ENCODE measurements around the gene THOC2.
"Not testable (repeated sequence)": the region's sequence is repeated elsewhere in the genome, so short reads cannot be mapped to it uniquely, and the experiment has no call there.

THOC2 gene, protein sequence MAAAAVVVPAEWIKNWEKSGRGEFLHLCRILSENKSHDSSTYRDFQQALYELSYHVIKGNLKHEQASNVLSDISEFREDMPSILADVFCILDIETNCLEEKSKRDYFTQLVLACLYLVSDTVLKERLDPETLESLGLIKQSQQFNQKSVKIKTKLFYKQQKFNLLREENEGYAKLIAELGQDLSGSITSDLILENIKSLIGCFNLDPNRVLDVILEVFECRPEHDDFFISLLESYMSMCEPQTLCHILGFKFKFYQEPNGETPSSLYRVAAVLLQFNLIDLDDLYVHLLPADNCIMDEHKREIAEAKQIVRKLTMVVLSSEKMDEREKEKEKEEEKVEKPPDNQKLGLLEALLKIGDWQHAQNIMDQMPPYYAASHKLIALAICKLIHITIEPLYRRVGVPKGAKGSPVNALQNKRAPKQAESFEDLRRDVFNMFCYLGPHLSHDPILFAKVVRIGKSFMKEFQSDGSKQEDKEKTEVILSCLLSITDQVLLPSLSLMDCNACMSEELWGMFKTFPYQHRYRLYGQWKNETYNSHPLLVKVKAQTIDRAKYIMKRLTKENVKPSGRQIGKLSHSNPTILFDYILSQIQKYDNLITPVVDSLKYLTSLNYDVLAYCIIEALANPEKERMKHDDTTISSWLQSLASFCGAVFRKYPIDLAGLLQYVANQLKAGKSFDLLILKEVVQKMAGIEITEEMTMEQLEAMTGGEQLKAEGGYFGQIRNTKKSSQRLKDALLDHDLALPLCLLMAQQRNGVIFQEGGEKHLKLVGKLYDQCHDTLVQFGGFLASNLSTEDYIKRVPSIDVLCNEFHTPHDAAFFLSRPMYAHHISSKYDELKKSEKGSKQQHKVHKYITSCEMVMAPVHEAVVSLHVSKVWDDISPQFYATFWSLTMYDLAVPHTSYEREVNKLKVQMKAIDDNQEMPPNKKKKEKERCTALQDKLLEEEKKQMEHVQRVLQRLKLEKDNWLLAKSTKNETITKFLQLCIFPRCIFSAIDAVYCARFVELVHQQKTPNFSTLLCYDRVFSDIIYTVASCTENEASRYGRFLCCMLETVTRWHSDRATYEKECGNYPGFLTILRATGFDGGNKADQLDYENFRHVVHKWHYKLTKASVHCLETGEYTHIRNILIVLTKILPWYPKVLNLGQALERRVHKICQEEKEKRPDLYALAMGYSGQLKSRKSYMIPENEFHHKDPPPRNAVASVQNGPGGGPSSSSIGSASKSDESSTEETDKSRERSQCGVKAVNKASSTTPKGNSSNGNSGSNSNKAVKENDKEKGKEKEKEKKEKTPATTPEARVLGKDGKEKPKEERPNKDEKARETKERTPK (N-terminal part only)

DNA sequence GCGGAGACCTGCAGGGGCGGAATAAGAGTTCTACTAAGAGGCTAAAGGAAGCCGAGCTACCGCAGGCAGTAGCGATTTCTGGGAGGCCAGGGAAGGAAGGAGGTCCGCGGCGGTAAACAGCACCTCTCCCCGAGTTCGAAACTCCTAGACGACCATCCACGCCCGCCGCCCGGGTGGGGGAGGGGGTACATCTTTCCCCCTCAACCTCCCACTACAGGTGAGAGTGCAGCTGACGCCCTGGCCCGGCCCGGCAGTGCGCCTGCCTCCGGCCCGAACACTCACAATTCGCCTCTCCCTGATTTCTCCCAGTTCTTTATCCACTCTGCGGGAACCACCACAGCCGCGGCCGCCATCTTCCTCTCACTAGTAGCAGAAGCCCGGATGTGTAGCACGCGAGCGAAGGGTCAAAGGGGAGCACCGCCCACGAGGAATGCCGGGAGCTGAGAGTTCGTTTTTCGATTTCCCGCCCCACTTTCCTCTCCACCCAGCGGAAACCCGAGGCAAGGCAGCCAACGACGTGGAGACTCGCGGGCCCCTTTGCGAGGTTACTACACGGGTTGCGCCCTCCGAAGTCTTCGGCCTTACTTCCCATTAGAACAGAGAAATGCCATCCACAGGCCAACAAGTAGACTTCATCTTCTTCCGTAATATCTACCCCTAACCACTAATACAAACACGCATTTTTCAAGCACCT, at the start of gene THOC2:
Gene THOC2, minus strand, starts transcription at position 383 of the 694 bp plus-strand sequence. Its CDS starts 30 bp downstream, at position 353.
- Mint-ChIP-seq H3K36me3 (peaks cover 5% of the 10 kb centered on the region), H3K4me3 (peak within 1 kb of the TSS; percentile 96), H3K4me1 (peaks cover 12% of the 10 kb centered on the region), H3K9me3 (no peaks in the 10 kb centered on the region), H3K27ac (peak within 1 kb of the TSS; percentile 92), H3K27me3 (no peaks in the 10 kb centered on the region)
- peak; percentile 84 for ATAC-seq (ENCODE audit: low read depth)
- DNase-seq (ENCODE audit: low spot score in 2 of 2), result peak; percentile 55 to 56

- H3K4me1 Mint-ChIP-seq; DNase-seq (ENCODE audit: low spot score in 2 of 2); H3K4me3 Mint-ChIP-seq; H3K9me3 Mint-ChIP-seq; H3K27ac Mint-ChIP-seq; ATAC-seq (ENCODE audit: low read depth); H3K27me3 Mint-ChIP-seq; H3K36me3 Mint-ChIP-seq: not testable (repeated sequence)
Observed at GRCh38 chrX:123781786-123782185, 48.9 kb upstream of the THOC2 start.

GRCh38 chrX:123779908-123780396, 47.1 kb upstream of the THOC2 start:
- no peak overlapping the region for H3K27ac Mint-ChIP-seq
- H3K36me3 Mint-ChIP-seq, result no peaks in the 10 kb centered on the region
- peaks cover under 1% of the 10 kb centered on the region for H3K4me1 Mint-ChIP-seq
- H3K27me3 Mint-ChIP-seq, result no peaks in the 10 kb centered on the region
- no peak for DNase-seq (ENCODE audit: low spot score in 2 of 2)
- no peak for ATAC-seq (ENCODE audit: low read depth)
- H3K9me3 Mint-ChIP-seq, result no peaks in the 10 kb centered on the region
- H3K4me3 Mint-ChIP-seq, result no peak overlapping the region

DNA sequence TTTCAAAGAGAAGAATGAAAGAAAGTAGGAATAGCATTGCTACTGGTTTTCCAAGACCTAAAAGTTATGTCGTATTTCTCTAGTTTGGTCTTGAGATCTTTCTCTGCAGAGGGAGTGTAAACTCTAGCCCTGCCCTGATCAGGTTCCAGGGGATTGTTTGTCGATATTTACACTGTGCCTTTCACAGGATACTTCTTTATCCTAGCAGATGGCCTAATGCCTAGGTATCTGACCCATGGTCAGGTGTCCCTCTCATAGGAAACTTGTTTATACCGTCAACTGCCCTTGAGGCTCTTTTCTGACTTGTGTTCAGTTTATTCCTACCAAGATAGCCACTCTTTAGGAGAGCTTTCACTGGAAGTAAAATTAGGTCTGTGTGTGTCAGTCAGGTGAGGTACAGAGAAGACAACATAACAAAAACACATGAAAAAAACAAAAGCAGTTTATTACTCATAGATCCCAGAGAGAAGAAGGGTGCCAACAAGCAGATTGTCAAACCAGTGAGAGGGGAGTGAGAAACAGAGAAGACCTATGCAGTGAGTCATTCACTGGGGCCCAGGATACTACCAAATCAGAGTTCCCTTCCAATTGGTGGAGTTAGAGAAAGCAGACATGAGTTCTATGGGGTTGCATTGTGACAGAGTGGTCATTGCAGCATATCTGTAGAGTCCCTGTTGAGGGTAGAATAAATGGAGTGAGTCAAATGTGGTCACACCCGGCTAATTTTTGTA, 40.6 kb upstream of the THOC2 start:
- Mint-ChIP-seq H3K27ac (peak overlapping the region; percentile 56), H3K4me1 (no peaks in the 10 kb centered on the region), H3K27me3 (no peaks in the 10 kb centered on the region), H3K9me3 (peaks cover 2% of the 10 kb centered on the region), H3K4me3 (no peak overlapping the region), H3K36me3 (peaks cover 2% of the 10 kb centered on the region)
- ATAC-seq (ENCODE audit: low read depth), result no peak
- no peak for DNase-seq (ENCODE audit: low spot score in 2 of 2)

GRCh38 chrX:123771449-123772064, 38.7 kb upstream of the THOC2 start:
- peaks cover 2% of the 10 kb centered on the region for H3K36me3 Mint-ChIP-seq
- no peaks in the 10 kb centered on the region for H3K4me1 Mint-ChIP-seq
- DNase-seq (ENCODE audit: low spot score in 2 of 2) (no peak), ATAC-seq (ENCODE audit: low read depth) (no peak)
- H3K27ac Mint-ChIP-seq, result no peak overlapping the region
- H3K27me3 Mint-ChIP-seq, result no peaks in the 10 kb centered on the region
- no peak overlapping the region for H3K4me3 Mint-ChIP-seq
- peaks cover 2% of the 10 kb centered on the region for H3K9me3 Mint-ChIP-seq

DNA sequence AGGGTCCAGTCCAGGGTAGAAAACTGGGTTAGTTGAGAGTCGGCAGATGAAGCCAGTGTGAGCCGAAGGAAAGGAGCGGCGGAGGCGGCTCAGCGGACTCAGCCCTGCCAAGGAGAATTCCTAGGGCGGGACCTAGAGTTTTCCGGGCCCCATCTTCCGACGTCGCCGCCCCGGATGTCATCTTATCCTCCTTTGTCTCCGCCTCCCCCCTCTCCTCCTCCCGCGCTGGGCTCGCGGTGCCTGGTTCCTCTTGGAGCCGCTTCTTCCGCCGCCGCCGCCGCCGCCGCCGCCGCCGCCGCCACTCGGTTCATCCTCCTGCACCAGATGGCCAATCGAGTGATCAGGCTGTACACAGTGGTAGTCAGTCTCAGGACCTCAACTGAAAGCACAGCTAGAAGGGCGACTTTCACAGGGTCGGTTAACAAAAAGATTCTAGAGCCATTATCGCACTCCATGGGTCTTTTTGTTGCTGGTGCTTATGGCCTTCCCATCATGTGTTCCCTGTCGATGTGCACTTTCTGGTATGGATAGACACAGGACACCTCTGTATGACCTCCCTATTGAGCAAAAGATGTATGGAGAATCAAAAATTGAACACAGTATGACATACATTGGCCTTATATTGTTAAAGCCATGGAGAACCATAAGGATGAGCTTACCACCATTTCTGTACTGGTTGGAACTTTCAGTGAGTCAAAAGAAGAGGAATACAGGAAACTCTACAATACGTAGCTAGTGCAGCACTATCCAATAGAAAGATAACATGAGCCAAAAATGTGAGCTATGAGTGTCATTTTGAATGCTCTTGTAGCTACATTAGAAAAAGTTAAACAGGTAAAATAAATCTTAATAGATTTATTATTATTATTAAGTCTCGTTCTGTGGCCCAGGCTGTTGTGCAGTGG, 32.4 kb upstream of the THOC2 start:
- Mint-ChIP-seq H3K27ac (peak overlapping the region; percentile 72), H3K4me3 (peak overlapping the region; percentile 89), H3K9me3 (peaks cover 2% of the 10 kb centered on the region), H3K27me3 (no peaks in the 10 kb centered on the region), H3K4me1 (peaks cover 8% of the 10 kb centered on the region), H3K36me3 (peaks cover 2% of the 10 kb centered on the region)
- ATAC-seq (ENCODE audit: low read depth) (peak; percentile 94), DNase-seq (ENCODE audit: low spot score in 2 of 2) (peak; percentile 11 to 15)

DNA sequence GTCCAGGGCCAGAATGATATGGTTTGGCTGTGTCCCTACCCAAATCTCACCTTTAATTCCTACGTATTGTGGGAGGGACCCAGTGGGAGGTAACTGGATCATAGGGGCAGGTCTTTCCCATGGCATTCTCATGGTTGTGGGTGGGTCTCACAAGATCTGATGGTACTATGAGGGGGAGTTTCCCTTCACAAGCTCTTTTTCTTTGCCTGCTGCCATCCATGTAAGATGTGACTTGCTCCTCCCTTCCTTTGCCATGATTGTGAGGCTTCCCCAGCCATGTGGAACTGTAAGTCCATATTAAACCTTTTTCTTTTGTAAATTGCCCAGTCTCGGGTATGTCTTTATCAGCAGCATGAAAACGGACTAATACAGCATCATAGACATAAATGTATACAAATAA, 27.0 kb upstream of the THOC2 start:
- not testable (repeated sequence) for H3K4me1 Mint-ChIP-seq; DNase-seq (ENCODE audit: low spot score in 2 of 2); H3K9me3 Mint-ChIP-seq; ATAC-seq (ENCODE audit: low read depth); H3K36me3 Mint-ChIP-seq; H3K27ac Mint-ChIP-seq; H3K27me3 Mint-ChIP-seq; H3K4me3 Mint-ChIP-seq

DNA sequence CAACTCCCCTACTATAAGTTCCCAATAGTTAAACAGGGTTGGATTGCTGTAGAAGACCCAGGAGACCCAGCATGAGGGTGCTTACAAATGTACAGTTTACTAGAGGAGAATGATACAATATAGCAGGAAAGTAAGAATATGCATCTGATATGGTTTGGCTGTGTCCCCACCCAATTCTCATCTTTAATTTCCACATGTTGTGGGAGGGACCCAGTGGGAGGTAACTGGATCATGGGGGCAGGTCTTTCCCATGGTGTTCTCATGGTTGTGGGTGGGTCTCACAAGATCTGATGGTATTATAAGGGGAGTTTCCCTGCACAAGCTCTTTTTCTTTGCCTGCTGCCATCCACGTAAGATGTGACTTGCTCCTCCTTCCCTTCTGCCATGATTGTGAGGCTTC, 24.9 kb upstream of the THOC2 start:
- H3K27ac Mint-ChIP-seq; ATAC-seq (ENCODE audit: low read depth); H3K9me3 Mint-ChIP-seq; DNase-seq (ENCODE audit: low spot score in 2 of 2); H3K4me3 Mint-ChIP-seq; H3K27me3 Mint-ChIP-seq; H3K4me1 Mint-ChIP-seq; H3K36me3 Mint-ChIP-seq: not testable (repeated sequence)

DNA sequence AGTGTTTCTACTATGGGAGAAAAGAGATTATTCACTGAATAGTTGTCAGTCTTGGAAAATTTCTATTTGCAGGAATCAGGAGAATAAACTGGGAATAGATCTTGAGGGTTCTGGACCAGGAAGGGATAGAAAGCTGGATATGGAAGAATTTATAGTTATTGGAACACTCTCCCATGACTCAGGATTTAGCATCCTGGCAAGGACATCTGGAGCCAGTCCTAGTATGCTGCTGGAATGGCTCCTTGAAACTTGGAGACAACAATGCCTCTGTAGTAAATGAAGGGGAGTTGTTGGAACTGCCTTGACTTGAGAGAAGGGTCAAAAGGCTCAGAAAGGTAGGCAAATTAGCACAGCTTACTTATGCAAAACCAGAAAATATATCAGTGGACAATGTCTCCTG, 23.5 kb upstream of the THOC2 start:
- Mint-ChIP-seq H3K27me3 (peaks cover 8% of the 10 kb centered on the region), H3K27ac (no peak overlapping the region), H3K4me1 (no peaks in the 10 kb centered on the region), H3K36me3 (peaks cover 3% of the 10 kb centered on the region), H3K9me3 (no peaks in the 10 kb centered on the region), H3K4me3 (no peak overlapping the region)
- ATAC-seq (ENCODE audit: low read depth) (no peak), DNase-seq (ENCODE audit: low spot score in 2 of 2) (no peak)

GRCh38 chrX:123755107-123755506, 22.3 kb upstream of the THOC2 start:
- Mint-ChIP-seq H3K4me1 (no peaks in the 10 kb centered on the region), H3K36me3 (peaks cover 3% of the 10 kb centered on the region), H3K27me3 (peaks cover 8% of the 10 kb centered on the region)

GRCh38 chrX:123753656-123754350, 21.0 kb upstream of the THOC2 start:
- no peak overlapping the region for H3K27ac Mint-ChIP-seq
- ATAC-seq (ENCODE audit: low read depth) (no peak), DNase-seq (ENCODE audit: low spot score in 2 of 2) (no peak)
- H3K9me3 Mint-ChIP-seq, result no peaks in the 10 kb centered on the region
- peaks cover 8% of the 10 kb centered on the region for H3K27me3 Mint-ChIP-seq
- no peaks in the 10 kb centered on the region for H3K4me1 Mint-ChIP-seq
- no peak overlapping the region for H3K4me3 Mint-ChIP-seq
- H3K36me3 Mint-ChIP-seq, result peaks cover 3% of the 10 kb centered on the region

More at GRCh38 chrX:123755107-123755506, 22.3 kb upstream of the THOC2 start:
- DNase-seq (ENCODE audit: low spot score in 2 of 2) (no peak), ATAC-seq (ENCODE audit: low read depth) (no peak)
- H3K9me3 Mint-ChIP-seq, result no peaks in the 10 kb centered on the region
- H3K27ac Mint-ChIP-seq, result no peak overlapping the region
- H3K4me3 Mint-ChIP-seq, result no peak overlapping the region

Data from memory B cell (primary cell).